Kidney (tissue), 14 donors: Measurements from ENCODE around the gene GYS1. TPM values are rescaled to one million over a fixed set of nuclear protein-coding genes. Genes with fewer than 3 reads are reported as not detected.

Experiments used
- DNase-seq, 5 donors: peaks; one replicate each; pipeline ENCODE4 v3.0.0-alpha.2; 2013 to 2020
- FAIRE-seq: peaks from 2 replicates; lab custom pipeline; 2012; peaks lifted over from hg19 to GRCh38; lab: Jason Lieb, UNC
- H3K27ac ChIP-seq, 2 donors: one replicate each; pipeline ENCODE4 v1.7.0; 2013; ENCODE audit warnings: low read depth in 2 of 2, low read length in 2 of 2, inconsistent platforms in 1 of 2
- H3K27me3 ChIP-seq: one replicate; pipeline ENCODE4 v1.7.1; 2013; ENCODE audit warnings: low read length, inconsistent platforms; ENCODE audit not compliant: control insufficient read depth, insufficient read depth
- H3K36me3 ChIP-seq, 3 donors: one replicate each; pipeline versions ENCODE4 v1.7.0 to v1.7.1; 2013; ENCODE audit warnings: low read length in 3 of 3, control low read depth in 1 of 3, inconsistent platforms in 1 of 3; ENCODE audit not compliant: insufficient read depth in 3 of 3, control insufficient read depth in 2 of 3
- H3K4me1 ChIP-seq, 3 donors: one replicate each; pipeline versions ENCODE4 v1.7.0 to v1.7.1; 2013; ENCODE audit warnings: low read length in 3 of 3, inconsistent platforms in 1 of 3, low read depth in 1 of 3; ENCODE audit not compliant: control insufficient read depth in 2 of 3, insufficient read depth in 2 of 3
- H3K4me3 ChIP-seq, 3 donors: one replicate each; pipeline versions ENCODE4 v1.7.0 to v1.8.1; 2013; ENCODE audit warnings: low read length in 3 of 3, control low read depth in 1 of 3, inconsistent platforms in 1 of 3
- H3K9ac ChIP-seq, 3 donors: one replicate each; pipeline versions ENCODE4 v1.7.0 to v1.7.1; 2013; ENCODE audit warnings: low read length in 3 of 3, control low read depth in 1 of 3, inconsistent platforms in 1 of 3
- H3K9me3 ChIP-seq, 3 donors: one replicate each; pipeline versions ENCODE4 v1.7.0 to v1.7.1; 2013; ENCODE audit warnings: low read length in 3 of 3, control low read depth in 1 of 3, inconsistent platforms in 1 of 3; ENCODE audit not compliant: control insufficient read depth in 2 of 3, insufficient read depth in 1 of 3
- intact Hi-C: fragments of 100-400 bp; cut with DNase I; formaldehyde crosslinking; loops from one replicate; pipeline ENCODE4 v1.11.1; 2022
- polyA plus RNA-seq: library from polyadenylated mRNA; stranded (reverse); fragments of 350-450 nt; fragmentation: Illumina TruSeq; extraction: RNeasy Lipid Tissue Mini Kit (QIAGEN cat#74804); gene quantifications from one replicate; pipeline ENCODE4 v1.2.3, GENCODE V29; 2014; ENCODE audit warnings: low read depth, low replicate concordance; ENCODE audit not compliant: insufficient read depth
- total RNA-seq: library from RNA; stranded (reverse); fragmentation: NEBNext Ultra II Directional; extraction: Animal tissue kit (Norgen Biotek cat#: 25700); gene quantifications from one replicate; pipeline ENCODE4 v1.2.1, GENCODE V29; 2021
- TF ChIP-seq, protein P1 (sequence below): IDR thresholded peaks from 3 replicates; pipeline ENCODE4 v1.5.1; 2012; ENCODE audit warnings: mild to moderate bottlenecking, moderate library complexity, borderline replicate concordance; ENCODE audit not compliant: insufficient read depth; ENCODE audit errors: extremely low read depth
- donor health status: control.
- donor health status: control.
- donor health status: control.
- donor health status: control.
- donor health status: control.
- donor health status: DM: yes; HTN: yes; CAD: no.
- donor health status: Normal renal cell carcinoma (clear cell type).

GYS1 gene
- total and polyA plus RNA-seq, 2 donors from 2014 or later: 23.9 to 41.5 TPM

DNA sequence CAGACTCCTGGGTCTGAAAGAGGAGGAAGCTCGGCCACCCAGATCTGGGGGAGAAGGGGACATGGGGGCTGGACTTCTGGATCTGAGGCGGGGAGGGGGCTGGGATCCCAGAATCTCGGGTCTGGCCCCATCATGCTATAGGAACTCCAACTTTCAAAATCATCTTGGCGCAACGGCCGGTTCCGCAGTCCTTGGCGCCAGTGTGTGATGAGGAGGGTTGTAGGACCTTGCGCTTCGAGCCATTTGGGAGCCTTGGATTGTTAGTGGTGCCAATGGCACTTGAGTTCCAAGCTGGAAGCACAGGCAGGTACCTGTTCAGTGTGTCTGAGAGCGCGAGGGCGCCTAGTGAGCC, 902 bp upstream of the GYS1 start:
- Histone ChIP-seq H3K27me3 (no peaks in the 10 kb centered on the region), H3K9ac (peak overlapping the region; percentile 11 to 87 (median 82)), H3K27ac (peak overlapping the region; percentile 39 to 99), H3K4me1 (peaks cover 0 to 27% (median 11%) of the 10 kb centered on the region in 3 donors), H3K9me3 (no peaks in the 10 kb centered on the region), H3K36me3 (no peaks in the 10 kb centered on the region), H3K4me3 (peak overlapping the region; percentile 56 to 97 (median 88))
- DNase-seq: no peak
- FAIRE-seq: no peak
- intact Hi-C loops: no loop called here
- TF ChIP-seq, protein P1, sequence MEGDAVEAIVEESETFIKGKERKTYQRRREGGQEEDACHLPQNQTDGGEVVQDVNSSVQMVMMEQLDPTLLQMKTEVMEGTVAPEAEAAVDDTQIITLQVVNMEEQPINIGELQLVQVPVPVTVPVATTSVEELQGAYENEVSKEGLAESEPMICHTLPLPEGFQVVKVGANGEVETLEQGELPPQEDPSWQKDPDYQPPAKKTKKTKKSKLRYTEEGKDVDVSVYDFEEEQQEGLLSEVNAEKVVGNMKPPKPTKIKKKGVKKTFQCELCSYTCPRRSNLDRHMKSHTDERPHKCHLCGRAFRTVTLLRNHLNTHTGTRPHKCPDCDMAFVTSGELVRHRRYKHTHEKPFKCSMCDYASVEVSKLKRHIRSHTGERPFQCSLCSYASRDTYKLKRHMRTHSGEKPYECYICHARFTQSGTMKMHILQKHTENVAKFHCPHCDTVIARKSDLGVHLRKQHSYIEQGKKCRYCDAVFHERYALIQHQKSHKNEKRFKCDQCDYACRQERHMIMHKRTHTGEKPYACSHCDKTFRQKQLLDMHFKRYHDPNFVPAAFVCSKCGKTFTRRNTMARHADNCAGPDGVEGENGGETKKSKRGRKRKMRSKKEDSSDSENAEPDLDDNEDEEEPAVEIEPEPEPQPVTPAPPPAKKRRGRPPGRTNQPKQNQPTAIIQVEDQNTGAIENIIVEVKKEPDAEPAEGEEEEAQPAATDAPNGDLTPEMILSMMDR: no peak

DNA sequence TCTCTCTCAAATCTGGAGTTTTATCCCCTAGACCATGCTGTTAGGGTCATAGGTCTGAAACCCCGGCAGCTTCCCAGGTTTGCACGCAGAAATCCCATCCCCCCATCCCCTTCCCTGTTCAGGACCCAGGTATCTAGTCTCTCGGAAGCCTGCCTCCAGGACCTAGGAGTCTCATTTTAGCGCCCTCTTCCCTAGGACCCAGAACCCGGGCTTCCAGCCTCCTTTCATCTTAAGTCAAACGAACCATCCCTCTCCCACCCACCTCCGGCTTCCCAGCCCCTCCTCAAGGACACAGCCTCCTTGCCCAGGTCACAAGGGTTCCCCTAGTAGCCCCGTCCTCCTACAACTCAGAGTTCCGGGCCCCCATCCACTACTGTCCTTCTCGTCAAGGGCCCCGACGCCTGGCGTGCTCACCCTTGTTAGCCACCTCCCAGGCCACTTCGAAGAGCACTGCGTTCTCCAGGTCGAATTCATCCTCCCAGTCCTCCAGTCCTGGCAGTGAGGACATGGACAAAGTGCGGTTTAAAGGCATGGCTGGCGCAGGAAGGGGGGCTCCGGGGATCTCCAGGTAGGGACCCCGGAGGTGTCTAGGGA, 431 bp downstream of the GYS1 start:
- H3K4me1 ChIP-seq: peaks cover 0 to 27% (median 11%) of the 10 kb centered on the region in 3 donors
- H3K27me3 ChIP-seq: no peaks in the 10 kb centered on the region
- H3K4me3 ChIP-seq: peak overlapping the region; percentile 72 to 97 (median 78)
- peak overlapping the region; percentile 65 to 99 (median 81) for H3K9ac ChIP-seq
- DNase-seq (no peak), FAIRE-seq (no peak)
- intact Hi-C loops: no loop called here
- H3K9me3 ChIP-seq: no peaks in the 10 kb centered on the region
- TF ChIP-seq, protein P1: no peak
- peak overlapping the region; percentile 87 to 95 for H3K27ac ChIP-seq
- peaks cover 0 to 4% (median 2%) of the 10 kb centered on the region in 3 donors for H3K36me3 ChIP-seq

DNA sequence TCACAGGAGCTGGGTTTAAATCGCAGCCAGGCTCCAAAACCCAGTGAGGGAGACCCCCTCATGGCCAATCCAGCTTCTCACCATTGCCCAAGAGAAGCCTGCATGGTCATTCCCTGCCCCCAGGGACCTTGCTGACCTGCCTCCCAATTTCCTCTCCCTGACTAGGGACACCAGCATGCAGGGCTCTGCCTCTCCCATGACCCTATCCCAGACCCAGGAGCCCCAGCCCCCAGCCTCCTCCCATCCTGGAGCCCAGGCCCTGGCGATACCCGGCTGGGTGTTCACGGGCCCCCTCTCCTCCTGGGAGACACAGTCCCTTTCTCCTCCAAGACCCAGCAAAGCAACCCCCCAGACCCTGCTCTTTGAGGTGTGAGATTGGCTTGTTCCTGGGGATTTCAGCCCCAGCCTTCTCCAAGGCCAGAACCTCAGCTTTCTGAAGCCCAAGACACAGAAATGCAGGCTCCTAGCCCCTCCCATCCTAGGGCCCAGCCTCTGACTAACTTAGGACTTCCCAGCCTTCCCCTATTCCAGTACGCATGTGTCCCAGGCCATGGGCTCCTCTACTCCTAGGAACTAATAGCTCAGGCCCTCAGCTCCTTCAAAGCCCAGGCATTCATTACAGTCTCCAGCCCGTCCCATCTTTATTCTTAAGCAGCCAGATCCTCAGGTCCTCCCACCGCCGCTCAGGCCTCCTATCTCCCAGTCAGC, 1.1 kb downstream of the GYS1 start:
- DNase-seq (peak in 4 of 5 donors; percentile 52 to 86 (median 70)), FAIRE-seq (no peak)
- intact Hi-C loops: no loop called here

More for the DNA sequence above, 1.1 kb downstream of the GYS1 start:
- peaks cover 0 to 27% (median 11%) of the 10 kb centered on the region in 3 donors for H3K4me1 ChIP-seq
- no peaks in the 10 kb centered on the region for H3K9me3 ChIP-seq
- no peaks in the 10 kb centered on the region for H3K27me3 ChIP-seq
- peak overlapping the region; percentile 65 to 99 (median 81) for H3K9ac ChIP-seq
- TF ChIP-seq, protein P1: no peak
- peak overlapping the region; percentile 87 to 95 for H3K27ac ChIP-seq
- H3K4me3 ChIP-seq: peak overlapping the region; percentile 72 to 97 (median 78)
- peaks cover 0 to 6% (median 2%) of the 10 kb centered on the region in 3 donors for H3K36me3 ChIP-seq
